Effector CD4-positive, alpha-beta T cell (primary cell): ENCODE measurements around the gene VARS1.

ENCODE experiments used
- DNase-seq: peaks from one replicate; pipeline ENCODE4 v3.0.0-alpha.2; 2020

VARS1 gene

DNA sequence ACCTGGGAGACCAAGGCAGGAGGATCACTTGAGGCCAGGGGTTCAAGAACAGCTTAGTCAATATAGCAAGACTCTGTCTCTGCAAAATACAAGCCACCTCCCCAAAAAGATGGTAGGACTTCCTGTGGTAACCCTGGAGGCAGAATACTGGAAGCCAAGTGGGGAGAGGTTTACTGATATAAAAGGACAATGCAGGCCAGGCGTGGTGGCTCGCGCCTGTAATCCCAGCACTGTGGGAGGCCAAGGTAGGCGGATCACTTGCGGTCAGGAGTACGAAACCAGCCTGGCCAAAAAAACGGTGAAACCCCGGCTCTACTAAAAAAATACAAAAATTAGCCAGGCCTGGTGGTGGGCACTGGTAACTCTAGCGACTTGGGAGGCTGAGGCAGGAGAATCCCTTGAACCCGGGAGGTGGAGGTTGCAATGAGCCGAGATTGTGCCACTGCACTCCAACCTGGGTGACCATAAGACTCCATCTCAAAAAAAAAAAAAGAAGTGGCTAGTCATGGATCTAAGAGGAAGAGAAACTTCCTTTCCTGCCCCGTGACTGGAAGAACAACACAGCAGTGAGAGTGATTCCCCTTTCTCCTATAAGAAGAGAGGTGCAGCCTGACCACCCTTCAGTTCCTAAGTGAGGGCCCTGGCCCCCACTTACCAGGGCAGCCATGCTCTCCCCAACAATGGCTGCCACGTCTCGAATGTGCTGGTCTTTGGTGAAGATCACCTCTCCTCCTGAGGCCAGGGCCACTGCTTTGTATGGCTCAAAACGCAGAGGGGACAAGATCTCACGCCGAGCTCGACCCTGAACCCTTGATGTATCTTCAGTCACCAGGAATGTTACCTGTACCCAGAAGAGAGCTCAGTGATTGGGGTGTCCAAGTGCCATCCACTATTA, 26.9 kb downstream of the VARS1 start:
- DNase-seq = no peak

GRCh38 chr6:31767096-31767645, 28.4 kb downstream of the VARS1 start:
- DNase-seq = no peak

GRCh38 chr6:31765910-31766794, 29.4 kb downstream of the VARS1 start:
- DNase-seq = no peak

DNA sequence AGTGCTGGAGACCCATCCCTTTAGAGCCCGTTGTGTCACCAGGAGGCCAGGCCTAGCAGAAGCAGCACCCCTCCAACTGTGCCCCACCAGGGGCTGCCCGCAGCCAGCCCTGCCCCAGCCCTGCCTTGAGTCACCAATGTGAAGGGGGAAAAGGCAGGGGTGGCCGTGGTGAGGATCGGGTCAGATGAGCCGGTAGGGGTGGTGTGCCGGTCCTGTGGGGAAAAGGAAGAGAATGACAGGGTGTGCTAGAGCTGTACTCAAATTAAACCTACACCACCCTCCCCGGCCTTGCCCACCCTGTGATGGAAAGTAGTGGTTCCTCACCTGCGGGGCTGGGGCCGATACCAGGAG, 30.0 kb downstream of the VARS1 start:
- no peak for DNase-seq

DNA sequence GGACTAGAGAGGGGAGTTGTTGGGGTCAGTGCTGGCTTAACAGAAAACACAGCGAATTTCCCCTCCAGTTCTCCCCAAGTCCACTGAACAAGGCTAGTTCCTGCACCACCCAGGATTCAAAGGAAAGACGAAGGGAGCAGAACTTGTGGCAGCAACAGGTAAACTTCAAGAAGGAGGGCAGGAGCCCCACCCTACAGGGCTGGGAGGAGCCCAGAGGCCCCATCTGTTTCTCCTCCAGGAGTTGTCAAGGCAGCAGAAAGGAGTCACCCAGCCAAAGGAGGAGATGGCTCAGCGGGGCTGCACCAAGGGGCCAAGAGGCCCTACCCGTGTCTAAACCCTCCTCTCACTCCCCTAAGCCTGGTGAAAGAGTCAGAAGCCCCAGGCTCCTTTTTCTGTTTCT, 31.4 kb downstream of the VARS1 start:
- no peak for DNase-seq

- no peak for DNase-seq
Measured at GRCh38 chr6:31763619-31763940, 32.0 kb downstream of the VARS1 start.

DNA sequence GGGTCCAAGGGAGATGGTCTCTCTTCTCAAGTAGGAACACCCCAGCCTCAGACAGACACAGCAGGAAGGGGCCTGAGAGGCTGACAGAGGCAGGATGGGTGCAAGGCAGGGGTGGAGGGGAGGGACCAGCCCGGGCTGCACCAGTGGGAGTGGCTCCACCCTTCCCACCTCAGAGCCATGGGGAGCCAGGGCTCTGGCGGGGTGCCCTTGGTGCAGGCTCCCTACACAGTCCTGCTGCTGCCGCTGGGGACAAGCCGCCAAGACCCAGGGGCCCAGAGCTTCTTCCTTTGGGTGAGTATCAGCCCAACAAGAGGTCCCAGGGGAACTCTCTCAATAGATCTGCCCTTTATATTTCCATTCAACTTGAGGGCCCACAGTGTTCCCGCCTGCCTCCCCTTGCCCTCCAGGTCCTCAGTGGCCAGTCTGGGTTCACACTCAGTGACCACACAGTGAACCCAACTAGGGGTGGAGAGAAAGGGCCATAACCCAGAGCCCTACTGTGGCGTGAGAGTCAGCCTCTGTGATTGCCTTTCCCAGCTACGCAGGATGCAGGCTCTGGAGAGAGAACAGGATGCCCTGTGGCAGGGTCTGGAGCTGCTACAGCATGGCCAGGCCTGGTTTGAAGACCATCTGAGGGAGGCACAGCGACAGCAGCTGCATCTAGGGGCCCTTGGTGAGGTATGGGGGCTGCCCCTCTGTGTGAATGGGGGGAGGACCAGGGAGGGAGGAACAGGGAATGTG, 32.5 kb downstream of the VARS1 start:
- DNase-seq = no peak

- no peak for DNase-seq
Measured at GRCh38 chr6:31762356-31762755, 33.2 kb downstream of the VARS1 start, which contains the start of gene SAPCD1. Gene SAPCD1 (plus strand): TSS chr6:31762656. CDS start chr6:31763055, 399 bp downstream.

GRCh38 chr6:31761343-31761742, 34.2 kb downstream of the VARS1 start:
- no peak for DNase-seq

DNA sequence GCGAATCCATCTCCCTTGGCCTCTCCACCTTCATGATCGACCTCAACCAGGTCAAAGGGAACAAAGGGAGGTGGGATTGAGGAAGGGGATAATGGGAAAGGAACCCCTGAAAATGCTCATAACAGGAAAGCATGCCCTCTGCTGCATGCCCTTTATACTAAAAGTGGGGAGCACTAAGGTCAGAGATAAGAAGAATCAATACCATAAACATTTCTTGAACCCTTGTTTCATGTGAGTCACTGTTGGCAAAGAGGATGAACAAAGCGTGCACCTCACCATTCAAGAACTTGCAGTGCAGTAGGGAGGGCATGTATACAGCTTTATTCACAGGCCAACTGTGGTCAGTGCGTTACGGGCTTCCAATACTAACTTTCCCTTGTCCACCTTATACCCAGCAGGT, 34.8 kb downstream of the VARS1 start:
- DNase-seq = no peak

DNA sequence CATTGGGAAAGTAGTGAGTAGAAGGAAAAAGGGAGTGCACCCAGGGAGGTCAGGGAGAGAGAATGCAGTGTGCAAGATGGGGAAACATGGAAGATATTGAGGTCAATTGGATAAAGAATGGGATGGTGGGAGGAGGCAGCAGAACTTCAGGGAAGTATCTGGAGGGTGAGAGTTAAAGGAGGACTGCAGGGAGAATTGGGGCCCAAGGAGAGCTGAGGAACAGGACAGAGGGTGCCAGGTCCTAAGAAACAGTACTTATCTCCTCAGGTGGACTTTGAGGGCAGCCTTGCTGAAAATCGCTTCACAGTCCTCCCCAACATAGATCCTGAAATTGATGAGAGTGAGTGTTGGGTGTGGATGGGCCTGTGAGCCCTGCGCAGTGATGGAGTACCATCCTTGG, 37.3 kb downstream of the VARS1 start:
- DNase-seq = no peak

- DNase-seq = no peak
Measured at GRCh38 chr6:31752739-31753319, 42.7 kb downstream of the VARS1 start.

GRCh38 chr6:31750411-31751022, 45.0 kb downstream of the VARS1 start:
- DNase-seq = no peak

DNA sequence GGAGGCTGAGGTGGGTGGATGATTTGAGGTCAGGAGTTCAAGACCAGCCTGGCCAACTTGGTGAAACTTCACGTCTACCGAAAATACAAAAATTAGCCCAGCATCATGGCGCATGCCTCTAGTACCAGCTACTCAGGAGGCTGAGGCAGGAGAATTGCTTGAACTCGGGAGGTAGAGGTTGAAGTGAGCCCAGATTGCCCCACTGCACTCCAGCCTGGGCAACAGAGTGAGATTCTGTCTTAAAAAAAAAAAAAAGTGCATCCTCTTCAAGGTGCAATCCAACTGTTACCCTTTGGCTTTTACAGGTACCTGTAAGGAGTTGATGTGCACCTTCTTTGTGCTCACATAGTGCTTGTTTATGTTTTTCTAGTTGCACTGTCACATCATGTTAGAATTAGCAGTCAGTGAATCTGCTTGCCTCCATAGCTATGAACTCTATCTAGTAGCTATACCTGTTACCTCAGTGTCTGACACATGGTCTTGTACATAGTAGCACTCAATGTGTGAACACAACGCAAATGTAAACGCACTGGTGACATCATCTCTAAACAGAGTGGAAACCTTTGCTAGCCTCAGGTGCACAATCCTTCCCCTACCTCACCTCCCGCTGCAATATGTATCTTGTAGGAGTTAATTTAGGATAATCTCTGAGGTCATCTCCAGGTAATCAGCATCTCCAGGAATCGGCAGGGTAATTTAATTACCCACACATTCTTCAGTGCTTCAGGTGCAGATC, 46.1 kb downstream of the VARS1 start:
- no peak for DNase-seq
